Measurements from ENCODE around the gene ATP5F1A.
"Not testable (repeated sequence)": the region's sequence is repeated elsewhere in the genome, so short reads cannot be mapped to it uniquely, and the experiment has no call there.

ATP5F1A gene

DNA sequence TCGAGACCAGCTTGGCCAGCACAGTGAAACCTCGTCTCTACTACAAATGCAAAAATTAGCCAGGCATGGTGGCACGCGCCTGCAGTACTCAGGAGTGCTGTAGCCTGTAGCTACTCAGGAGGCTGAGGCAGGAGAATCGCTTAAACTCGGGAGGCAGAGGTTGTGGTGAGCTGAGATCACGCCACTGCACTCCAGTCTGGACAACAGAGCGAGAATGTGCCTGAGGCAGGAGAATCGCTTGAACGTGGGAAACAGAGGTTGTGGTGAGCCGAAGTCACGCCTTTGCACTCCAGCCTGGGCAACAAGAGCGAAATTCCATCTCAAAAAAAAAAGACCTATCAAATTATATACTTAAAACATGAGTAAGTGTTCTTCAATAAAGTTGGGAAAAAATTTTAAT is 50.7 kb downstream of the ATP5F1A start:
- not testable (repeated sequence) for DNase-seq (ENCODE audit: low read depth in 3 of 3)

- DNase-seq (ENCODE audit: low read depth in 3 of 3), result no peak
Measured at GRCh38 chr18:46046688-46047087, 51.4 kb downstream of the ATP5F1A start.

DNA sequence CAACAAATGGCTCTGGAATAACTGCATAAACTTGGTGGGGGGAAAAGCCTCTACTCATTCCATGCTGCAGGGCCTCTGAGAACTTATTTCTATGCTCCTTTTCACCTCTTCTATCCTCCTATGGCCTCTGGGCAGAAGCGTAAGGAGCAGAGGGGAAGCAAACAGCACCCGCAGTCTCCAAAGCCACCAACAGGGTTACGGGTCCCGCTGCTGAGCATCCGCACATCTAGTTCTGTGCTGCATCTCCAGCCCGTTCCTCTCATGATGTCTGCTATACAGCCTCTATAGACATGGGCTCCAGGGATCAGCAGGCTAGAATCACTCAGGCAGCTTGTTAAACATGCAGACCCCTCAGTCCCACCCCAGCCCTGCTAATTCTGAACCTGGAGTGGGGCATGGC is 52.0 kb downstream of the ATP5F1A start:
- no peak for DNase-seq (ENCODE audit: low read depth in 3 of 3)

DNA sequence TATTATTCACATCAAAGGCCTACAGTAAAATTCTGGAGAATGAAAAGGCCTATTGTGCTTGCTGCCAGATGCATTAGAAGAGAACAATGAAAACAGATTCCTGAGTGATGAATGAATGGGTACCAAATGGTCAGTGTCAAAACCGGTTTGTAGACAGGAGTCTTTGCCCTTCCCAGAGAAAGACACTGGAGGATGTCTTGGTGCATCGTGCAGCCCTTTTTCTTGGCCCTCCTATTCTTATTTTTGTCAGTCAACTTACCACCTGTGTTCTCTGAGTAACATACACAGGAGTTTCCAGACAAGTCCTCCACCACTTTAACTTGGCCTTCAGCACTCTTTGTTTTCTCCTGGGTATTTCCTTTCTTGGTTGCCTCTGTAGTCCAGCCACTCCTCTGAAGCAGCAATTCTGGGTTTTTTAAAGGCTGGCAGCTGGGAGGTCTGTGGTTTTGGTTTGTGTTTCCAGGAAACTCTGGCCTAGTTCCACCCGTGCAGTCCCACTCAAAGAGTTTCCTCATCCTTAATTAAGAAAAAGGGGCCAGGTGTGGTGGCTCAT is 55.4 kb downstream of the ATP5F1A start:
- peak in 1 of 3 experiments; percentile 17 for DNase-seq (ENCODE audit: low read depth in 3 of 3)

DNA sequence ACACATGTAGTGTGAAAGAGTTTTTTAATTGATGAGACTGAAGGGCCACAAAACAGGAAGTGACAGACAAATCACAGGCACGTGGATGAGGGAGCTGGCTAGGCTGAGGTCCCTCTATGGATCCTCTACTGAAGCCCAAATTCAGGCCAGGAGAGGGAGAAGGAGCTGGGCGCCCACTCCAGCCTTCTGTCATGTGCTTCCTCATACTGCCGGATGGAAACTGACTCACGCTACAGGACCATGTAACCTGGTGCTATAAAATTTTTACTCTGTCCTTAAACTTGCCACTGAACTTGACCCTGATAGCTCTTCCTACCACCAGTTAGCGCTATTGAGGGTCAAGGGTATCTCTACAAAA is 57.4 kb downstream of the ATP5F1A start:
- no peak for DNase-seq (ENCODE audit: low read depth in 3 of 3)

DNA sequence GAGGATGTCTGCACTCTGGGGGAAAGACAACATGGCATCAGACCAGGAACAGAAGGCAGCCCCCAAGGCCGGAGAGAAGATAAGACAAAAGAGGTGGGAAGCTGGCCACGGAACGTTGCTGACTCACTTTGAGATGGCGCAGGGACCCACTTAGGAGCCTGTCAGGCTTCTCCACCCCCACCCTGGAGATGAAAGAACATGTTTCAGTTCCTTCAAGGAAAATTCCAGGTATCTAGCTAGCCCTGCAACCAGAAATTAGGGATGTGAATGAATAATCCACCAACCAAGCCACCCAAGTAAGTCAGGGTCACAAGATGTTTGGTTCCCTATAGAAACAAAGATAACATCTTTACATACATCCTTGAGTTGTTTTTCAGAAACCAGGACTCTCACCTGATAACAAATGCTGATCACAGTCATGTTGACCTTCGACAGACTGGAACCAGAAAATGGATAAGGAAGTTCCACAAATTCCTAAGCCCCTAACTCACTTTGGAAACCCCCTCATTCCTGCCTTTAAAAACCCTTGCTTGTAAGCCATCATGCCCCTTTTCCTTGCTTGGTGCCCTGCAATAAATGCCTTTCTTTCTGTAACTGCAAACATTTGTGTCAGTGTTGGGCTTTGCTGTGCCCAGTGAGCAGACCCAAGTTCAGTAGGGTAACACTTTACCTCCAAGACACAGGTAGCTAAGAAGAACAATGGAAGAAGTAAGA is 57.9 kb downstream of the ATP5F1A start:
- no peak for DNase-seq (ENCODE audit: low read depth in 3 of 3)

- no peak for DNase-seq (ENCODE audit: low read depth in 3 of 3)
Measured at GRCh38 chr18:46037512-46038305, 60.4 kb downstream of the ATP5F1A start.

- no peak for DNase-seq (ENCODE audit: low read depth in 3 of 3)
Measured at GRCh38 chr18:46035696-46036680, 62.1 kb downstream of the ATP5F1A start.

DNA sequence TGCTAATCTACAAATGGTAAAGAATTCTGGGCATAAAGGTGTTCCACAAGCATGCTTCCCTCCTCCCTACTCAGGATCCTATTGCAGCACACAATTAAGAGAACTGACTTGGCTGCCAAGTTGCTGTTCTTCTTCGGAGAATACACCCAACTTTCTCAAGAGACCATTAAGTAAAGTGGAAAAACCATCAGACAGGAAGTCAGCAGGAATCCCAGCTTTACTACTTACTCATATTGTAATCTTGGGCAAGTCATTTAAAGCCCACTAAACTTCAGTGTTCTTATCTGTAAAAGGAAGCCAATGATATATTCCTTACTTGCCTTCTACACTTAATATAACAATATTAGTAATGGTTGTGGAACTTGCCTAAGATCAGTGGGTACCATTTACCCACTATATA is 63.9 kb downstream of the ATP5F1A start:
- DNase-seq (ENCODE audit: low read depth in 3 of 3), result no peak

DNA sequence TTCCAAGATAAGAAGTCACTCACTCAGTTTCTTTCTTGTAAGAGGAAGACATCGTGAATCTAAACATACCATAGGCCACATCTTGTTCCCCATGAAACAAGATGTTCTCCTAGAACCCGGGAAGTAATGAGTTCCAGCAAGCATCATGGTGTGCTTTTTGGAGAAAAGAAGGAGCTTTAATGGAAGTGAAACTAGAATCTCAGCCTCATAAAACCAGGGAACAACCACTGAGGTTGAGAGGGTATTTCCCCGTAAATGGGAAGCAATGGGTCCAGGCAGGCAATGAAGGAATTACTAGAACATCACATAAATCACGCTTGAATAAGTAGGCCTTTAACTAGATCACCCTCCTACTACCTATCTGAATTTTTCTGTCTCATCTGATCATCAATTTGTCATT is 66.4 kb downstream of the ATP5F1A start:
- DNase-seq (ENCODE audit: low read depth in 3 of 3), result no peak
